ENCODE measurements around the gene XPR1.

Gene XPR1

GRCh38 chr1:180598333-180598974 is 33.4 kb upstream of the XPR1 start:
- DNase-seq (ENCODE audit: insufficient read length, low spot score) (no peak), FAIRE-seq (no peak)
- no peak for TF ChIP-seq POLR2AphosphoS5 (IDR thresholded peaks at IDR 0.05; ENCODE audit: low read depth, low read length)
- TF ChIP-seq POU2F2 (IDR thresholded peaks at IDR 0.05; ENCODE audit: low read depth, low read length): no peak
- no peak for TF ChIP-seq POLR2A (IDR thresholded peaks at IDR 0.05; ENCODE audit: low read depth, low read length)

- no peak for FAIRE-seq
- TF ChIP-seq POLR2A (IDR thresholded peaks at IDR 0.05; ENCODE audit: low read depth, low read length): no peak
- no peak for TF ChIP-seq POLR2AphosphoS5 (IDR thresholded peaks at IDR 0.05; ENCODE audit: low read depth, low read length)
- TF ChIP-seq PAX5 (IDR thresholded peaks at IDR 0.05; ENCODE audit: insufficient read depth, low read length, severe bottlenecking): no peak
- no peak for DNase-seq (ENCODE audit: insufficient read length, low spot score)
Observed at GRCh38 chr1:180600343-180600742, 31.5 kb upstream of the XPR1 start.

DNA sequence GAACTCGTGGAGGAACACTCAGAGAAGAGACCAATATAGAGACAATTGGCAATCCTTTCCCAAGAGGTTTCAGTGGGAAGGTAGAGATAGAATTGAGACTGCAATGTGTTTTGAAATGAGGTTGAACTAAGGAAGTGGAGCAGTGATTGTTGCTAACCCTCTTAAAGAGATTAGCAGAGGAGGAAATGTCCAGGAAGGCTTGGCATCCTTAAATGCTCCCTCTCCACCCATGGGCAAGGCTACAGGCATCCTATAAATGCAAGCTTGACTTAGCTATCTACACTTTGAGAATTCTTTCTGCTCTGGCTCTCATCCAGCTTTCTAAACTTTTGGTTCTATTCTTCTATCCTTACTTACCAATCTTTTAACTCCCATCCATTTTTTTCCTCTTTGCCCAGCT is 30.3 kb upstream of the XPR1 start:
- DNase-seq (ENCODE audit: insufficient read length, low spot score) (no peak), FAIRE-seq (no peak)
- TF ChIP-seq POLR2A (IDR thresholded peaks at IDR 0.05; ENCODE audit: low read depth, low read length) (no peak), POLR2AphosphoS5 (IDR thresholded peaks at IDR 0.05; ENCODE audit: low read depth, low read length) (no peak), TAF1 (IDR thresholded peaks at IDR 0.05; ENCODE audit: low read depth, low read length) (no peak), POU2F2 (IDR thresholded peaks at IDR 0.05; ENCODE audit: low read depth, low read length) (no peak), PAX5 (IDR thresholded peaks at IDR 0.05; ENCODE audit: insufficient read depth, low read length, severe bottlenecking) (no peak), SPI1 (IDR thresholded peaks at IDR 0.05; ENCODE audit: low read depth, low read length) (no peak)

GRCh38 chr1:180603223-180603849 is 28.5 kb upstream of the XPR1 start:
- no peak for FAIRE-seq
- TF ChIP-seq TAF1 (IDR thresholded peaks at IDR 0.05; ENCODE audit: low read depth, low read length): no peak
- no peak for TF ChIP-seq SPI1 (IDR thresholded peaks at IDR 0.05; ENCODE audit: low read depth, low read length)

GRCh38 chr1:180603850-180604226 is 28.0 kb upstream of the XPR1 start:
- DNase-seq (ENCODE audit: insufficient read length, low spot score): no peak
- no peak for TF ChIP-seq POLR2A (IDR thresholded peaks at IDR 0.05; ENCODE audit: low read depth, low read length)
- FAIRE-seq: no peak

More at GRCh38 chr1:180603223-180603849, 28.5 kb upstream of the XPR1 start:
- DNase-seq (ENCODE audit: insufficient read length, low spot score): no peak

DNA sequence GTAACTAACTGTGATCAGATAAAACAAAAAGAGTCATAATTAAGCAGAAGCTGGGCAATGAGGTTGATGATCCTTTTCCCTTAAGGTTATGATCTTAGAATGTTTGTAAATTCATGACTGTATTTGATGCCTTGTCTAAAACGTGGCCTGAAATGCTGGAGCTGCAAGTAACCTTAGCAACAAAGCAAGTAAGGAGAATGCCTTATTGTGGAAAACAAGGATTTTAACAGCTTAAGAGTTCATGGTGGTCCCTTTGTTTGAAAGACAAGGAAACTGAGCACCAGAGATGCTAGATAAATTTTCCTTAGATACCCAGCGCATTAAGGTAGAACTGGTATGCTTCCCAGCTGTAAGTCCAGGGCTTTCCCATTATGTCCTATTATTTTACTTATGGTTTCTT is 25.7 kb upstream of the XPR1 start:
- DNase-seq (ENCODE audit: insufficient read length, low spot score) (no peak), FAIRE-seq (no peak)
- TF ChIP-seq POLR2A (IDR thresholded peaks at IDR 0.05; ENCODE audit: low read depth, low read length) (no peak), POLR2AphosphoS5 (IDR thresholded peaks at IDR 0.05; ENCODE audit: low read depth, low read length) (no peak), TAF1 (IDR thresholded peaks at IDR 0.05; ENCODE audit: low read depth, low read length) (no peak), SPI1 (IDR thresholded peaks at IDR 0.05; ENCODE audit: low read depth, low read length) (no peak), PAX5 (IDR thresholded peaks at IDR 0.05; ENCODE audit: insufficient read depth, low read length, severe bottlenecking) (no peak), POU2F2 (IDR thresholded peaks at IDR 0.05; ENCODE audit: low read depth, low read length) (no peak)

DNA sequence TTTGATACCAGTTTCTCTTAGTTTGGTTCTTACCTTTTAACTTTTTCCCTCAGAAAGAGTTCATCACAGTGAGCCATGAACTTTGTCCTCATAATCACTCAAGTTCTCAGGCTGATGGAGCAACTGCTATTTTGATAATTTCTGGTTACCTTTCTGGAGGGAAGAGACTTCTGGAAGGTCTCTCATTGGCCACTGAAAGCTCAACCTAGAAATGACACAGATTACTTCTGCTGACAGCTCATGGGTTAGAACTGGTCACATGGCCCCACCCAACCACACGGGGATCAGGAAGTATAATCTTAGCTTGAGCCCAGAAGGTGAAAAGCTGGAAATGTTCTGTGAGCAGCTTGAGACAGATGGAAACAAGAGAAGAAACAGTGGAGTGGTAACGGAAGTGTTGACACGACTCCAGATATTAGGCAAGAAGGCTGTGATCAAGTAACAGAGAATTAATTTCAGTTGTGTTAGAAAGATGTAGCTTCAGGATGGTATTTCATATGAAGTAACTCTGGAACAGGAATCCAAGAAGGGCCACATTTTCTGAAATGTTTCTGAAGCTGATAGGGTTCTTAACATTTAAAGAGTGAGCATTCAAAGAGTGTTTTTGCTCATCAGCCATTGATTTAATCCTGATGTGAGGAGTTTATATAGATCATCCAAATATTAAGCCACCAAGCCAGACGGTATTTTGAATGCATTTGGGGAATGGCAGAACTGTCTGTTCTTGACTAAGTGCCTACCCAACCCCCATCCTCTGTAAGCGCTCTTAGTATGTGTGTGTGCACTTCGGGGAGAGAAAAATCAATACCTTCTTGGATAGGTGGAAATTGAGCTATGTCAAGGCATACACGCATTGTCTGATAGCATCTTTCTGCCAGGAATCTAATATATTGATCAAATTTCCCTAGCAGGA is 21.9 kb upstream of the XPR1 start:
- TF ChIP-seq POU2F2 (IDR thresholded peaks at IDR 0.05; ENCODE audit: low read depth, low read length) (no peak), SPI1 (IDR thresholded peaks at IDR 0.05; ENCODE audit: low read depth, low read length) (no peak), PAX5 (IDR thresholded peaks at IDR 0.05; ENCODE audit: insufficient read depth, low read length, severe bottlenecking) (no peak), TAF1 (IDR thresholded peaks at IDR 0.05; ENCODE audit: low read depth, low read length) (no peak), POLR2A (IDR thresholded peaks at IDR 0.05; ENCODE audit: low read depth, low read length) (no peak), POLR2AphosphoS5 (IDR thresholded peaks at IDR 0.05; ENCODE audit: low read depth, low read length) (no peak)
- FAIRE-seq (no peak), DNase-seq (ENCODE audit: insufficient read length, low spot score) (no peak)

- no peak for TF ChIP-seq POLR2AphosphoS5 (IDR thresholded peaks at IDR 0.05; ENCODE audit: low read depth, low read length)
- TF ChIP-seq POU2F2 (IDR thresholded peaks at IDR 0.05; ENCODE audit: low read depth, low read length): no peak
- TF ChIP-seq SPI1 (IDR thresholded peaks at IDR 0.05; ENCODE audit: low read depth, low read length): no peak
- TF ChIP-seq TAF1 (IDR thresholded peaks at IDR 0.05; ENCODE audit: low read depth, low read length): no peak
Observed at GRCh38 chr1:180610556-180611015, 21.2 kb upstream of the XPR1 start.

DNA sequence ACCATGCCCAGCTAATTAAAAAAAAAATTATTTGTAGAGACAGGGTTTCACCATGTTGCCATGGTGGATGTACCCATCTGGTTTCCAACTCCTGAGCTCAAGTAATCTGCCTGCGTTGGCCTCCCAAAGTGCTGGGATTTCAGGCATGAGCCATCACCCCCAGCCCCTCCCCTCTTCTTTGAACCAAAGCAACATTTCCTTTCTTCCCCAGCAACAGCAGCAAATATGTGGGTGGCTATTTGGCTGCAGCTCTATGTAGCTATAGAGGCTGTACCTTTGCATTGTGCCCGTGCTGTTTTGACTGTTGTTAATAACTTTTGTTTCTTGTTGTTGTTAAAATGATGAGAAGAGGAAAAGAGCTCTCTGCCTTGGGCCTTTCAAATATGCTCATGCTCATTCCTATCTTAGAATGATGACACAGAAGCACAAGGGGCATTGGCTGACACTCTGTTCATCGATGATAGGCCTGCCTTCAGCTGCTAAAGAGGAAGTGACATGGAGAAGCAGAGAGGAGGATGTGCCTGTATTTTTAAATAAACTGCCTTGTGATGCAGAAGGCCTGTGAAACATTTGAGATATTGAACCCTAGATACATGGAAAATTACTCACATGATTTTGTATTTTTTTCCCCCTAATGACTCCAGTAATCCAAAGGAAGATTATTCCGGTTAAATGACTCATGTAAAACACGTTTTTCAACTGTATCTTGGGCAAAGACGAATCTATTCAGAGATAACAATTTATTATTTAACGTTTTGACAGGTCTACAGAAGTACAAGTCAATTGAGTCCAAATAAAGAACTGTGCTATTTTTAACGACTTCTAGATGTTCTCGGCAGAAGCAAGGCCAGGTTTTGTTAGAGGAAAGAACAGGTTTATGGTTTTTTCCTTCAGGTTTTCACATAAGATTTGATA is 20.5 kb upstream of the XPR1 start:
- DNase-seq (ENCODE audit: insufficient read length, low spot score) (peak; percentile 14), FAIRE-seq (no peak)
- TF ChIP-seq SPI1 (IDR thresholded peaks at IDR 0.05; ENCODE audit: low read depth, low read length): peak; percentile 86
- TF ChIP-seq PAX5 (IDR thresholded peaks at IDR 0.05; ENCODE audit: insufficient read depth, low read length, severe bottlenecking): no peak

More at GRCh38 chr1:180610556-180611015, 21.2 kb upstream of the XPR1 start:
- FAIRE-seq (no peak), DNase-seq (ENCODE audit: insufficient read length, low spot score) (no peak)
